OCI-LY1 (cell line): ENCODE data around the gene ZNF618.

Experiments used
- EZH2 ChIP-seq: fragments of 200-600 bp; sonication (generic), shearing (Covaris generic); IDR thresholded peaks from 2 replicates; pipeline ENCODE4 v1.8.0; 2017; ENCODE audit warnings: borderline replicate concordance, mixed run types, mild to moderate bottlenecking, antibody characterized with exemption, low read length, moderate library complexity, mixed read lengths
- TF ChIP-seq, protein P1 (sequence below): fragments of 200-600 bp; sonication (generic), shearing (Covaris generic); IDR thresholded peaks from 2 replicates; pipeline ENCODE4 v1.5.1; 2017; ENCODE audit warnings: mild to moderate bottlenecking, antibody characterized with exemption, low read length, moderate library complexity, mixed read lengths

DNA sequence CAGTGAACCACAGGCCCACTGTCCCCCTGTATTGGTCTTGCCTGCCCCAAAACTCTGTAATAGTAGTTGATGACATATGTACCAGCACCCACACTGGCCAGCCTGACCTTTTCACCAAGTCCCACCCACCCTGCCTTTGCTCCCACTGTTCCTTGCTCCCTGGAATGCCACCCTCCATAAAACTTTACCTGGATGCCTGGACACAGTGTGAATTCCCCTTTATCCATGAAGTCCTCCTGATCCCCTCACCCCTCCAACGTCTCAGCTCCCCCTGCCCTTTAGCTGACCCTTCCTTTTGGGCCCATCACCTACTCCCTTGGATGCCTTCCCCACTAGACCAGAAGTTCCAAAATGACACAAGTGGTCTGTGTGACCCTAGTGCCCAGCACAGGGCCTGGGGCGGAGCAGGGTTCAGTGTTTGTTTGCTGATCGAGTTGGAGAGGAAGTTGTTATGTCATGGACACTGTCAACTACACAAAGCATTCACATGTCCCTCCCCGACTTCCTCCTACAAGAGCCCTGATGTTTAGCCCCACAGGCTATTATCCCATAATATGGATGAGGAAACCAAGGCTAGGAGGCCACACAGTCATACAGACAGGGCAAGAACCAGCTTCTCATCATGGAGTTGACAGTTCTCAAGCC lies 185.8 kb downstream of the ZNF618 start:
- TF ChIP-seq, protein P1, sequence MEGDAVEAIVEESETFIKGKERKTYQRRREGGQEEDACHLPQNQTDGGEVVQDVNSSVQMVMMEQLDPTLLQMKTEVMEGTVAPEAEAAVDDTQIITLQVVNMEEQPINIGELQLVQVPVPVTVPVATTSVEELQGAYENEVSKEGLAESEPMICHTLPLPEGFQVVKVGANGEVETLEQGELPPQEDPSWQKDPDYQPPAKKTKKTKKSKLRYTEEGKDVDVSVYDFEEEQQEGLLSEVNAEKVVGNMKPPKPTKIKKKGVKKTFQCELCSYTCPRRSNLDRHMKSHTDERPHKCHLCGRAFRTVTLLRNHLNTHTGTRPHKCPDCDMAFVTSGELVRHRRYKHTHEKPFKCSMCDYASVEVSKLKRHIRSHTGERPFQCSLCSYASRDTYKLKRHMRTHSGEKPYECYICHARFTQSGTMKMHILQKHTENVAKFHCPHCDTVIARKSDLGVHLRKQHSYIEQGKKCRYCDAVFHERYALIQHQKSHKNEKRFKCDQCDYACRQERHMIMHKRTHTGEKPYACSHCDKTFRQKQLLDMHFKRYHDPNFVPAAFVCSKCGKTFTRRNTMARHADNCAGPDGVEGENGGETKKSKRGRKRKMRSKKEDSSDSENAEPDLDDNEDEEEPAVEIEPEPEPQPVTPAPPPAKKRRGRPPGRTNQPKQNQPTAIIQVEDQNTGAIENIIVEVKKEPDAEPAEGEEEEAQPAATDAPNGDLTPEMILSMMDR: no peak
- no peak for TF ChIP-seq EZH2
